ENCODE measurements around the gene GGT7. TPM values are rescaled to one million over a fixed set of nuclear protein-coding genes. Genes with fewer than 3 reads are reported as not detected.

The GGT7 gene
- polyA plus RNA-seq, 10 donors, result 10.8 to 26.1 (median 16.2) TPM

Other genes starting within 250 kb of the GGT7 start
- 10 to 100 TPM; 19.7 to 25.8 (median 23.9) TPM for gene PIGU, start 195.8 kb downstream of the GGT7 start, polyA plus RNA-seq (ENCODE audit: insufficient read length in 10 of 10)
- 10 to 100 TPM in 3 of 10 donors, 1 to 10 TPM in 7; 7.6 to 11.5 (median 9.1) TPM for gene TP53INP2, start 168.5 kb downstream of the GGT7 start, polyA plus RNA-seq (ENCODE audit: insufficient read length in 10 of 10)
- gene NCOA6, start 47.2 kb downstream of the GGT7 start, polyA plus RNA-seq (ENCODE audit: insufficient read length in 10 of 10), result 10 to 100 TPM; 21.0 to 33.0 (median 25.9) TPM
- gene ACSS2, start 3.8 kb upstream of the GGT7 start, polyA plus RNA-seq (ENCODE audit: insufficient read length in 10 of 10), result 10 to 100 TPM; 40.4 to 65.1 (median 49.6) TPM
- gene GSS, start 83.0 kb upstream of the GGT7 start, polyA plus RNA-seq (ENCODE audit: insufficient read length in 10 of 10), result 10 to 100 TPM; 22.5 to 34.4 (median 28.2) TPM
- 100 to 1,000 TPM in 1 of 10 donors, 10 to 100 TPM in 9; 18.4 to 132 (median 74.6) TPM for gene MYH7B, start 83.0 kb upstream of the GGT7 start, polyA plus RNA-seq (ENCODE audit: insufficient read length in 10 of 10)
- gene TRPC4AP, start 220.0 kb upstream of the GGT7 start, polyA plus RNA-seq (ENCODE audit: insufficient read length in 10 of 10), result 10 to 100 TPM; 49.4 to 63.2 (median 54.0) TPM

Measured in muscle of back (tissue), 10 donors.